Caco-2 (cell line): ENCODE results near the gene CNTD1. TPM values are rescaled to one million over a fixed set of nuclear protein-coding genes. Genes with fewer than 3 reads are reported as not detected.
A peak's percentile ranks its signal among the peaks of the same experiment; 100 is the strongest.

Experiments
- BruUV-seq: library from RNA; stranded (reverse); fragments of 400-500 nt; replicated peaks from 2 replicates; lab custom pipeline; 2021; lab: Mats Ljungman, UMichigan
- CTCF ChIA-PET: fragments of 300-600 bp; sonication (Branson Sonifier 250); formaldehyde crosslinking; loops from one replicate; lab custom pipeline; 2022; ENCODE audit warnings: antibody characterized with exemption; lab: Charles Lee
- POLR2A ChIA-PET: fragments of 300-600 bp; sonication (Branson Sonifier 250); formaldehyde crosslinking; loops from one replicate; lab custom pipeline; 2022; ENCODE audit warnings: antibody characterized with exemption; lab: Charles Lee
- DNase-seq, 2 experiments: peaks; one replicate each; pipeline versions ENCODE4 v3.0.0 to v3.0.0-alpha.2; 2020 to 2022
- H3K27me3 ChIP-seq: replicated peaks from 2 replicates; pipeline ENCODE4 v1.6.0; 2011; ENCODE audit warnings: low read length; ENCODE audit not compliant: control insufficient read depth, insufficient read depth
- H3K36me3 ChIP-seq: 2 replicates; pipeline ENCODE4 v1.5.1; 2011; ENCODE audit warnings: low read length; ENCODE audit not compliant: control insufficient read depth, insufficient read depth
- H3K4me1 ChIP-seq: fragments of 250-450 bp; sonication (Bioruptor Pico); 2 replicates; pipeline ENCODE4 v1.5.1; 2020; ENCODE audit warnings: mild to moderate bottlenecking
- H3K4me3 ChIP-seq: 2 replicates; pipeline ENCODE4 v1.5.1; 2011; ENCODE audit warnings: low read depth, mild to moderate bottlenecking, control low read depth, low read length
- H3K9me3 ChIP-seq: fragments of 250-450 bp; sonication (Bioruptor Pico); 2 replicates; pipeline ENCODE4 v1.5.1; 2020; ENCODE audit warnings: mild to moderate bottlenecking, moderate library complexity
- H3K27ac Mint-ChIP-seq: one replicate; pipeline ENCODE4 v1.8.0; 2022; ENCODE audit warnings: mixed read lengths; ENCODE audit not compliant: unreplicated experiment
- H3K27me3 Mint-ChIP-seq: one replicate; pipeline ENCODE4 v1.8.0; 2022; ENCODE audit warnings: mixed read lengths; ENCODE audit not compliant: insufficient read depth, unreplicated experiment
- H3K36me3 Mint-ChIP-seq: one replicate; pipeline ENCODE4 v1.8.0; 2022; ENCODE audit warnings: mild to moderate bottlenecking, mixed read lengths; ENCODE audit not compliant: insufficient read depth, unreplicated experiment
- H3K4me1 Mint-ChIP-seq: one replicate; pipeline ENCODE4 v1.8.0; 2022; ENCODE audit warnings: low read depth, mixed read lengths; ENCODE audit not compliant: unreplicated experiment
- H3K4me3 Mint-ChIP-seq: one replicate; pipeline ENCODE4 v1.8.0; 2022; ENCODE audit warnings: mild to moderate bottlenecking, moderate library complexity, mixed read lengths; ENCODE audit not compliant: unreplicated experiment
- H3K9me3 Mint-ChIP-seq: one replicate; pipeline ENCODE4 v1.8.0; 2022; ENCODE audit warnings: mixed read lengths; ENCODE audit not compliant: unreplicated experiment
- CTCF ChIP-seq, 2 experiments: fragments of 200-600 bp in 1 of 2; IDR thresholded peaks; 1 replicate in 1 of 2; 2 replicates in 1 of 2; pipeline versions ENCODE4 v1.5.1 to v1.8.0; 2011 to 2022; ENCODE audit warnings: antibody characterized with exemption in 1 of 2, control low read depth in 1 of 2, inconsistent platforms in 1 of 2, low read depth in 1 of 2, low read length in 1 of 2, mild to moderate bottlenecking in 1 of 2, moderate library complexity in 1 of 2; ENCODE audit not compliant: insufficient read depth in 1 of 2, severe bottlenecking in 1 of 2, unreplicated experiment in 1 of 2
- intact Hi-C: fragments of 100-400 bp; cut with micrococcal nuclease; formaldehyde crosslinking; loops from one replicate; pipeline ENCODE4 v1.10.0; 2022; ENCODE audit not compliant: unreplicated experiment
- total RNA-seq: library from RNA; stranded (reverse); gene quantifications from 2 replicates; pipeline ENCODE4 v1.2.3, GENCODE V29; 2022

CNTD1 gene
- total RNA-seq, 1 experiment from 2014 or later = 1.7 TPM

- TF ChIP-seq CTCF (IDR thresholded peaks at IDR 0.05; ENCODE audit: insufficient read depth in 1 of 2, low read depth in 1 of 2, low read length in 1 of 2, severe bottlenecking in 1 of 2, unreplicated experiment in 1 of 2) = no peak
- H3K27ac Mint-ChIP-seq = peak overlapping the region; percentile 93
- BruUV-seq = TSS peak; percentile 90
- H3K36me3 Mint-ChIP-seq = peaks cover 20% of the 10 kb centered on the region
- DNase-seq = no peak
- POLR2A ChIA-PET = interaction anchor here (1.4 to 2.0 kb wide), 5 partner anchors 25 to 225 kb away, joined by 5 to 19 read pairs (median 8); partner anchors contain the start of genes BECN1, CNTD1, COA3 and RETREG3
- H3K27me3 Mint-ChIP-seq = no peaks in the 10 kb centered on the region
- Histone ChIP-seq H3K4me1 (0 out of 2 replicates have a peak, but pooled peaks cover 3% of the 10 kb centered on the region), H3K36me3 (no peaks in the 10 kb centered on the region), H3K27me3 (no peaks in the 10 kb centered on the region), H3K9me3 (no peaks in the 10 kb centered on the region), H3K4me3 (peak overlapping the region; percentile 77)
- CTCF ChIA-PET = interaction anchor here (0.9 to 2.1 kb wide), 5 partner anchors 9 to 194 kb away, joined by 3 to 18 read pairs (median 4); partner anchors contain the start of gene BECN1
- intact Hi-C loops = no loop called here
- no peaks in the 10 kb centered on the region for H3K9me3 Mint-ChIP-seq
- H3K4me1 Mint-ChIP-seq = no peaks in the 10 kb centered on the region
- peak overlapping the region; percentile 96 for H3K4me3 Mint-ChIP-seq
Measured at GRCh38 chr17:42772945-42773289, 25.7 kb upstream of the CNTD1 start.

GRCh38 chr17:42773290-42774035, 25.2 kb upstream of the CNTD1 start, which contains the start of gene VPS25:
Gene VPS25, plus strand, starts transcription at chr17:42773449. Its CDS starts 27 bp downstream, at chr17:42773476.
- Mint-ChIP-seq H3K4me3 (peak within 1 kb of the TSS; percentile 96), H3K27ac (peak within 1 kb of the TSS; percentile 93), H3K27me3 (no peaks in the 10 kb centered on the region), H3K9me3 (no peaks in the 10 kb centered on the region), H3K4me1 (no peaks in the 10 kb centered on the region), H3K36me3 (peaks cover 24% of the 10 kb centered on the region)
- CTCF ChIA-PET = interaction anchor here (0.7 to 2.1 kb wide), 8 partner anchors 10 to 196 kb away, joined by 3 to 18 read pairs (median 4); partner anchors contain the start of genes BECN1 and PSMC3IP
- Histone ChIP-seq H3K4me1 (0 out of 2 replicates have a peak, but pooled peaks cover 3% of the 10 kb centered on the region), H3K9me3 (no peaks in the 10 kb centered on the region), H3K4me3 (peak within 1 kb of the TSS; percentile 77), H3K36me3 (no peaks in the 10 kb centered on the region), H3K27me3 (no peaks in the 10 kb centered on the region)
- TSS peak; percentile 72 for BruUV-seq
- intact Hi-C loops = no loop called here
- peak; percentile 84 to 86 for DNase-seq
- no peak for TF ChIP-seq CTCF (IDR thresholded peaks at IDR 0.05; ENCODE audit: insufficient read depth in 1 of 2, low read depth in 1 of 2, low read length in 1 of 2, severe bottlenecking in 1 of 2, unreplicated experiment in 1 of 2)
- POLR2A ChIA-PET = interaction anchor here (0.7 to 2.0 kb wide), 6 partner anchors 13 to 225 kb away, joined by 5 to 19 read pairs (median 8); partner anchors contain the start of genes BECN1, CNTD1, COA3 and RAMP2

- H3K36me3 Mint-ChIP-seq = peaks cover 24% of the 10 kb centered on the region
- no peaks in the 10 kb centered on the region for H3K9me3 Mint-ChIP-seq
- peak overlapping the region; percentile 77 for H3K4me3 ChIP-seq
- no peaks in the 10 kb centered on the region for H3K27me3 Mint-ChIP-seq
- H3K36me3 ChIP-seq = no peaks in the 10 kb centered on the region
- peak overlapping the region; percentile 93 for H3K27ac Mint-ChIP-seq
- peaks cover under 1% of the 10 kb centered on the region for H3K4me1 Mint-ChIP-seq
- no TSS peak for BruUV-seq
- ChIA-PET POLR2A (interaction anchor here (0.7 to 2.0 kb wide), 6 partner anchors 14 to 224 kb away, joined by 5 to 19 read pairs (median 8); partner anchors contain the start of genes BECN1, CNTD1, COA3 and RAMP2), CTCF (interaction anchor here (1.1 to 2.1 kb wide), 5 partner anchors 11 to 197 kb away, joined by 4 to 18 read pairs (median 6); partner anchors contain the start of genes BECN1 and PSMC3IP)
- H3K9me3 ChIP-seq = no peaks in the 10 kb centered on the region
- no peak for DNase-seq
- peak overlapping the region; percentile 96 for H3K4me3 Mint-ChIP-seq
- H3K4me1 ChIP-seq = peaks cover 3% of the 10 kb centered on the region; the same call in 1 of the 2 replicates
- no peak for TF ChIP-seq CTCF (IDR thresholded peaks at IDR 0.05; ENCODE audit: insufficient read depth in 1 of 2, low read depth in 1 of 2, low read length in 1 of 2, severe bottlenecking in 1 of 2, unreplicated experiment in 1 of 2)
- intact Hi-C loops = no loop called here
- no peaks in the 10 kb centered on the region for H3K27me3 ChIP-seq
Measured at GRCh38 chr17:42774066-42774745, 24.5 kb upstream of the CNTD1 start.
